Keratinocyte (primary cell): ENCODE measurements around the gene SWT1.

Source experiments
- EZH2 ChIP-seq: IDR thresholded peaks from one replicate; pipeline ENCODE4 v1.6.1; 2012; ENCODE audit warnings: inconsistent platforms, mild to moderate bottlenecking, low read length, moderate library complexity
- TF ChIP-seq, protein P1 (sequence below), 3 experiments: IDR thresholded peaks in 1 of 3; conservative IDR thresholded peaks in 1 of 3; optimal IDR thresholded peaks in 1 of 3; 2 replicates in 2 of 3; 3 replicates in 1 of 3; pipeline versions ENCODE3 to v1.5.1; 2011; ENCODE audit warnings: low read length in 3 of 3, mild to moderate bottlenecking in 3 of 3, moderate library complexity in 2 of 3, control low read depth in 1 of 3, inconsistent platforms in 1 of 3; ENCODE audit not compliant: insufficient read depth in 2 of 3; ENCODE audit errors: extremely low read depth in 1 of 3

DNA sequence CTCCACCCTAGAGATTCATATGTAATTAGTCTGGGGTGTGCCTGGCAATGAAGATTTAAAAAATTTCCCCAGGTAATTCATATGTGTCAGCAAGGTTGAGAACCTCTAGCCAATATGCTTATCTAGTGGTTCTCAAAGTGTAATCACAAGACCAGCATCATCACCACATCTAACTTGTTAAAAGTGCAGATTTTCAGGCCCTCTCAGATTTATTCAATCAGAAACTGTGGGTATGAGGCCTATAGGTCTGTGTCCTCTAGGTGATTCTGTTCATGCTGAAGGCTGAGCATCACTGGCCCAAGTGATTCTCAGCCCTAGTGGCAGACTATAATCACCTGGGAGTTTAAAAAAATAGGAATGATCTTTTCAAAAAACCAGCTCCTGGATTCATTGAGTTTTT lies 75.9 kb downstream of the SWT1 start:
- TF ChIP-seq, protein P1, sequence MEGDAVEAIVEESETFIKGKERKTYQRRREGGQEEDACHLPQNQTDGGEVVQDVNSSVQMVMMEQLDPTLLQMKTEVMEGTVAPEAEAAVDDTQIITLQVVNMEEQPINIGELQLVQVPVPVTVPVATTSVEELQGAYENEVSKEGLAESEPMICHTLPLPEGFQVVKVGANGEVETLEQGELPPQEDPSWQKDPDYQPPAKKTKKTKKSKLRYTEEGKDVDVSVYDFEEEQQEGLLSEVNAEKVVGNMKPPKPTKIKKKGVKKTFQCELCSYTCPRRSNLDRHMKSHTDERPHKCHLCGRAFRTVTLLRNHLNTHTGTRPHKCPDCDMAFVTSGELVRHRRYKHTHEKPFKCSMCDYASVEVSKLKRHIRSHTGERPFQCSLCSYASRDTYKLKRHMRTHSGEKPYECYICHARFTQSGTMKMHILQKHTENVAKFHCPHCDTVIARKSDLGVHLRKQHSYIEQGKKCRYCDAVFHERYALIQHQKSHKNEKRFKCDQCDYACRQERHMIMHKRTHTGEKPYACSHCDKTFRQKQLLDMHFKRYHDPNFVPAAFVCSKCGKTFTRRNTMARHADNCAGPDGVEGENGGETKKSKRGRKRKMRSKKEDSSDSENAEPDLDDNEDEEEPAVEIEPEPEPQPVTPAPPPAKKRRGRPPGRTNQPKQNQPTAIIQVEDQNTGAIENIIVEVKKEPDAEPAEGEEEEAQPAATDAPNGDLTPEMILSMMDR (optimal IDR thresholded peaks at IDR 0.05 in 1 of 3, IDR thresholded peaks at IDR 0.05 in 1 of 3, conservative IDR thresholded peaks at IDR 0.05 in 1 of 3; ENCODE audit: extremely low read depth in 1 of 3, insufficient read depth in 2 of 3, low read length in 3 of 3) = no peak
- no peak for TF ChIP-seq EZH2
